ENCODE results near the gene E2F7. TPM values are rescaled to one million over a fixed set of nuclear protein-coding genes. Genes with fewer than 3 reads are reported as not detected.

Gene E2F7
- total RNA-seq, 1 donor from 2014 or later: 20.1 TPM

DNA sequence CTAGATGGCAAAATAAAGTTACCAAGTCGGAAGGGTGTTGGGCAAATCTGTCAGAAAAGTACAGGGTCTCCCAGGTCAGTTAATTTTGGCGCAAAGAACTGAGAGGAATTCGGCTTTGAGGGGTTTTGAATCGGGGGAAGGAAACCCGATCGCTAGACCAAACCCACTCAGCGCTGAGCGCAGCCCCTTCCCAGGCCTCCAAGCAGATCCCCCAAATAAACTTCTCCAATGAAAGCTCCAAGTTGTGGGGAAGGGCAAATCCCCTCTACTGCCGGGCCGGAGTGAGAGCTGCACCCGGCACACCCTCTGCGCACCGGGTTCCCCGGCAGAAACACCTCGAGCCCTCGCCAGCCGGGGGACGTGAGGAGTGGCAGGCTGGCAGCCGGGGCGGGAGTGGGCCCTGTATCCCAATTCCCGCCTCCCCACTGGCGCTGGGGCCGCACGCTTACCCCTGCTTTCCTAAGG, 441 bp downstream of the E2F7 start:
- no peak for DNase-seq (ENCODE audit: extremely low read depth, low read depth, low spot score)

DNA sequence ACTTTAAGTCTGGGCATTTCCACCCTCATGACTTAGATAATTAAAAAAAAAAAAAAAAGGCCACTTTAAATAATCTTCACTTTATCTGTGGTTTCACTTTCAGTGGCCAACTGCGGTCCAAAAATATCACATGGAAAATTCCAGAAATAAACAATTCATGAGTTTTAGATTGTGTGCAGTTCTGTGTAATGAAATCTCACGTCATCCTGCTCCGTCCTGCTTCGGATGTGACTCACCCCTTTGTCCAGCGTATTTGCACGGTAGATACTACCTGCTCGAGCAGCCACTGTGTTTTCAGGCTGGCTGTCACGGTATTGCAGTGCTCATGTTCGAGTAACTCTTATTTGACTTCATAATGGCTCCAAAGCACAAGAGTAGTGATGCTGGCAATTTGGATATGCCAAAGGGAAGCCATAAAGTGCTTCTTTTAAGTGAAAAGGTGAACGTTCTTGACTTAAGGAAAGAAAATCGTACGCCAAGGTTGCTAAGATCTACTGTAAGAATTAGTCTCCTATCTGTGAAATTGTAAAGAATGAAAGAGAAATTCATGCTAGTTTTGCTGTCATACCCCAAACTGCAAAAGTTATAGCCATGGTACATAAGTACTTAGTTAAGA, 2.4 kb downstream of the E2F7 start:
- DNase-seq (ENCODE audit: extremely low read depth, low read depth, low spot score): peak; percentile 79

- no peak for DNase-seq (ENCODE audit: extremely low read depth, low read depth, low spot score)
Measured at GRCh38 chr12:77062396-77062795, 3.0 kb downstream of the E2F7 start.

DNA sequence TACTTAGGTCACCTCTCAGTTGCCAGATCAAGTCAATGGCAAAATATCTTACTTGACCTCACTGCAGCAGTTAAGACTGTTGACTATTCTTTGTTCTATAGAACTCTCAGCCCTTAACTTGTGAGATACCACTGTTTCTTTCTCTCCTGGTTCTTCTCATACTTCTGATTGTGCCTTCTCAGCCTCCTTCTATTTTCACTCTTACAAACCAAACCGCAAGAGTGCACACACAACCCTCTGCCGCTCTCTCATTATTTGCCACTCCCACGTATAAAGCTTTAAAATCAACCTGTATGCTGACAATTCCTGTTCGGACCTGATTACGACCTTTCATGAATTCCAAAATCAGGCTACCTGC, 4.5 kb downstream of the E2F7 start:
- DNase-seq (ENCODE audit: extremely low read depth, low read depth, low spot score): no peak

- no peak for DNase-seq (ENCODE audit: extremely low read depth, low read depth, low spot score)
Measured at GRCh38 chr12:77060136-77060882, 5.1 kb downstream of the E2F7 start.

- no peak for DNase-seq (ENCODE audit: extremely low read depth, low read depth, low spot score)
Measured at GRCh38 chr12:77058740-77059139, 6.6 kb downstream of the E2F7 start.

GRCh38 chr12:77054851-77055250, 10.5 kb downstream of the E2F7 start:
- no peak for DNase-seq (ENCODE audit: extremely low read depth, low read depth, low spot score)

- no peak for DNase-seq (ENCODE audit: extremely low read depth, low read depth, low spot score)
Measured at GRCh38 chr12:77053259-77053658, 12.1 kb downstream of the E2F7 start.

GRCh38 chr12:77049767-77050353, 15.5 kb downstream of the E2F7 start:
- no peak for DNase-seq (ENCODE audit: extremely low read depth, low read depth, low spot score)

DNA sequence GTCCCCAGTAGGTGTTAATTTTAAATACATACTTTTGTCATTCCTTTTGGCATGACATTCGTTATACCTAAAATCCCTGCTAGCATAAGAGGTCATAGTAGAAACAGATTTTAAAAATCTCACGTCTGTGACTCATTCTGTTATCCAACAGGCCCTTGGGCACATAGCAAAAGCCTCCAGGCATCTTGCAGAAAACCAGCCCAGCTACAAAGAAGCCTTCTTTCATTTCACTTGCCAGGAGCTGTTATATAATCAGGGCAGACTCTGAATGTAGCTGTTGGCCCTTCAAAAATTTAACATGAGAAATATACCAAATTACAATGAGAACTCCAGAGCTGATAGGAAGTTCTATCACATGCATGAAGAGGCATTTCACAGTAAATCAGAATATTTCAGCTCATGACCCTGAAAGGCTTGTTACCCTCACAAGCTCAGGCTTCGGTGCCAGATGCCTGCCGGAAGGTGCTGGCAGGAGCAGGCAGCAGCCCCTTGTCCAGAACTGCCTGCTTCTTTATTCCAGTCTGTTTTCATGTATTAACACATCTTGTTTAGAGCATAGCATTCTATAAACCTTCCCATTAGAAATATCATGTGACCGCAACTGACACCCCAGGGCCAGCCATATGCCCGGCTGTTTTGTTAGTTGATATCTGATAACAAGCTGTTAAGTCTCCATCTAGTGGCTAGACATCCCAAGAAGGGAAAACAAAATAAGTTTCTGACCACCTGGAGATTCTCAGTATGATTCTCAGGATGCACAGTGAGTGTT, 17.8 kb downstream of the E2F7 start:
- no peak for DNase-seq (ENCODE audit: extremely low read depth, low read depth, low spot score)

DNA sequence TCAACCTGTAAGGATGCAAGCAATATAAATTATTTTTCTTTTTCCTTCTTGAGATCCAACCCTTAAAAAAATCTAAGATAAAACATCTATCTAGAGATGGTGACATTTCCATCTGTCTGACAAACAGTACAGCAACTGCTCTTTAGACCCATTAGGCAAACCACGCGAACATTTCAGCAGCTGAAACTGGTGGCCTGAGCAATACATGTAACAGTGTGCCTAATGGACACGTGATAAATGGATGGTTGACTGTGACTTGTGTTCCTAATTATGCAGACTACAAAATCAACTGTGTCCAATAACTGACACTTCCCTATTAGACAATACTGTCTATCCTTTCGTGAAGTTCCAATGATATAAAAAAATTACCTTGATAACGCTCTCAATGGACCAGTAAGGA, 18.9 kb downstream of the E2F7 start:
- no peak for DNase-seq (ENCODE audit: extremely low read depth, low read depth, low spot score)

- no peak for DNase-seq (ENCODE audit: extremely low read depth, low read depth, low spot score)
Measured at GRCh38 chr12:77045183-77045582, 20.2 kb downstream of the E2F7 start.

DNA sequence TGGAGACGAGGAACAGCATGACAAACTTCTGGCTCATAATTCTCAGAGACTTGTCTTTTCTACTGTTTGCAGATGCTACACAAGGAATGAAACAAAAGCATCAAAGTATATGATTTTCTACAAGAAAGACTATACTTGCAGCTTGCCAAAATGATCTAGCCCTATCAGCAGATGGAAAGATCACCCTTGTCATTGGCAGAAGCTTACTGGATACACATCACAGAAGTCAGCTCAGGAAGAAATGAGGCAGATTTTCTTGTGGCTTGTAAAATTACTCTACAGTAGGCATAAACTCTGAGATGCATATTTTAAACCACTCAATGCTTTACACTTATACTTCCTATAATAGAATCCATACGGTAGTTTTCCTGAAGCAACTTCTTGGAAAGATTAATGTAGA, 20.6 kb downstream of the E2F7 start:
- DNase-seq (ENCODE audit: extremely low read depth, low read depth, low spot score): no peak

- DNase-seq (ENCODE audit: extremely low read depth, low read depth, low spot score): no peak
Measured at GRCh38 chr12:77042833-77043232, 22.5 kb downstream of the E2F7 start.

DNA sequence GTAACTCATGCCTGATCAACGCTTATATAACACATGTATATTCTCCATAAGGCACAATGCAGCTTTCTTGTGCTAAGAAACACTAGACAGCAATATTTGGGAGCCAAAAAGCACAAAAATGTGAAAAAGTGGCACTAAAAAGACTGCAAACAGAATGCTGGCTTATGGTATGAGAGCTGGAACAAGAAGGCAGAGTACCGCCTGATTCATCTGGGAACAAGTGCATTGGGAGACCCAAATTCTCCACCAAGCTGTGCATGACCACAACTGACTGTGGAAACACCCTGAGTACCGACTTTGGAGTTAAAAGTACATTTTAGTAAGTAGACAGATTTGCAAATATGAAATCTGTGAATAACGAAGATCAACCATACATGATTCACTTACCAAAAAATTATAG, 25.1 kb downstream of the E2F7 start:
- DNase-seq (ENCODE audit: extremely low read depth, low read depth, low spot score): no peak

- DNase-seq (ENCODE audit: extremely low read depth, low read depth, low spot score): no peak
Measured at GRCh38 chr12:77035226-77035625, 30.1 kb downstream of the E2F7 start.

- no peak for DNase-seq (ENCODE audit: extremely low read depth, low read depth, low spot score)
Measured at GRCh38 chr12:77033658-77034536, 31.5 kb downstream of the E2F7 start.

DNA sequence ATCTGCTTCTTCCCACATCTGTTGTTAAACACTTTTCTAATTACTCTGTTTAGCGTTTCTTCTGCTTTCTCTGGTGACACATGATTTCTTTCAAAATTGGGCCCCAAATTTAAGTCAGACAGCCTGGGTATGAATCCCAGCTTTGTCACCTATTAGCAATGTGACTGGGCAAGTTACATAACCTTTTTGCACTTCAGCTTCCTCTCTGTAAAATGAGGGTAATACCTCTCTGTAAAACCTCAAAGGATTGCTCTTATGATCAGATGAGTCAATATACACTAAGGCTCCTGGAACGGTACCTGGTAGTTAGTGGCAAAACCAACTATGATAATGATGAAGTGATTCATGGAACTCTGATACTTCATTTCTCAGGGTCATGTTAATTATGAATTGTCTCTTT, 33.0 kb downstream of the E2F7 start:
- DNase-seq (ENCODE audit: extremely low read depth, low read depth, low spot score): no peak

DNA sequence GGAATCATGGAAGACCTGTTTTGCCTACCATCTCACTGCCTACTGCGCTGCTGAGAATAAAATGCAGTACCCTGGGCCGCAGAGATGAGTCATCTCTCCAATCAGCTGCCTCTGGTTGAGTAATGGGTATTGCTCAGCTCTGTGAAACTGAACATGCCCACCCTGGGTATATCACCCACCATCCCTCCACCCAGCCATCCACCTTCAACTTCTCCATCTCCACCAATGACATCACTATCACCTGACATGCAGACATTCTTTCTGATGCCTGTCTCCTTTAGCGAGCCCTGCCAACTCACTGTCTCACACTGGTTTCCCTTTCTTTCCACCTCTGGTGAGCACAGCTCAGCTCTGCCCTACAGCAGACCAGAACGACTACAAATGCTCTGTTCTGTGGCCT, 33.6 kb downstream of the E2F7 start:
- DNase-seq (ENCODE audit: extremely low read depth, low read depth, low spot score): no peak

- DNase-seq (ENCODE audit: extremely low read depth, low read depth, low spot score): no peak
Measured at GRCh38 chr12:77025782-77026314, 39.5 kb downstream of the E2F7 start.
